Fibroblast of mammary gland (primary cell): ENCODE results near the gene PARVA.
A peak's percentile ranks its signal among the peaks of the same experiment; 100 is the strongest.

ENCODE experiments used
- DNase-seq: peaks from one replicate; pipeline ENCODE4 v3.0.0-alpha.2; 2010; ENCODE audit warnings: low read depth
- H3K4me3 ChIP-seq: 2 replicates; pipeline ENCODE4 v1.5.1; 2011; ENCODE audit warnings: low read depth, mild to moderate bottlenecking, low read length, moderate library complexity; ENCODE audit not compliant: control insufficient read depth
- TF ChIP-seq, protein P1 (sequence below): conservative IDR thresholded peaks from 2 replicates; pipeline ENCODE4 v1.5.1; 2011; ENCODE audit warnings: low read depth, low read length, inconsistent platforms; ENCODE audit not compliant: control insufficient read depth, insufficient read depth

The PARVA gene

DNA sequence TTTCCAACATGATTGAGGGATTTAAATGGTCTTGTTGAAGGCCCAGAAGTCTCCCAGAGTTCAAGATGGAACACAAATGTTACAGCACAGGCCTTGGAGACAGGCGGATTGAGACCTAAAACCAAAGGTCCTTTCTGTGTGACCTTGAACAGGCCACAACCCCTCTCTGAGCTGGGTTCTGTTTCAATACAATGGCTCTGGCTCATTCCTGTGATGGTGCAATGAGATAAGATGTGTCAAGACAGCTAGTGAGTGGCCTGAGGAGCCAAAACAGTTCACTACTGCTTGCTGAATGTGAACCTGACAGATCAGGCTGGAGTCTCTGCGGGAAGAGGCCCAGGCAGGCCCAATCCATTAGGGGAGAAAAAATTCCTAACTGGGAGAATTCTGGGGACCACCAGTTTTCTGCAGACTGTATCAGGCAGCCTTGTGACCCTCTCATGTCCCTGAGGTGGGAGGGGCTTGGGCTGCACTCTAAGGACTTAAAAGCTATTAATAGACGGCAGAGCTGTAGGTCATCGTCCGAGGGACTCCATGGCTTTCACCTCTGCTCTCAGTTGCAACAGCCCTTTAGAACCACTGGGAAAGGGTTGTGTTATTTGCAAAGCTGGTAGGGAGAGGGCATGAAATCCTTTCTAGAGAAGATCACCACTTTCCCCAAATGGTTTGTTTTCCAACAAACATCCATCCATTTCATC is 170.7 kb downstream of the PARVA start:
- TF ChIP-seq, protein P1, sequence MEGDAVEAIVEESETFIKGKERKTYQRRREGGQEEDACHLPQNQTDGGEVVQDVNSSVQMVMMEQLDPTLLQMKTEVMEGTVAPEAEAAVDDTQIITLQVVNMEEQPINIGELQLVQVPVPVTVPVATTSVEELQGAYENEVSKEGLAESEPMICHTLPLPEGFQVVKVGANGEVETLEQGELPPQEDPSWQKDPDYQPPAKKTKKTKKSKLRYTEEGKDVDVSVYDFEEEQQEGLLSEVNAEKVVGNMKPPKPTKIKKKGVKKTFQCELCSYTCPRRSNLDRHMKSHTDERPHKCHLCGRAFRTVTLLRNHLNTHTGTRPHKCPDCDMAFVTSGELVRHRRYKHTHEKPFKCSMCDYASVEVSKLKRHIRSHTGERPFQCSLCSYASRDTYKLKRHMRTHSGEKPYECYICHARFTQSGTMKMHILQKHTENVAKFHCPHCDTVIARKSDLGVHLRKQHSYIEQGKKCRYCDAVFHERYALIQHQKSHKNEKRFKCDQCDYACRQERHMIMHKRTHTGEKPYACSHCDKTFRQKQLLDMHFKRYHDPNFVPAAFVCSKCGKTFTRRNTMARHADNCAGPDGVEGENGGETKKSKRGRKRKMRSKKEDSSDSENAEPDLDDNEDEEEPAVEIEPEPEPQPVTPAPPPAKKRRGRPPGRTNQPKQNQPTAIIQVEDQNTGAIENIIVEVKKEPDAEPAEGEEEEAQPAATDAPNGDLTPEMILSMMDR, result no peak

DNA sequence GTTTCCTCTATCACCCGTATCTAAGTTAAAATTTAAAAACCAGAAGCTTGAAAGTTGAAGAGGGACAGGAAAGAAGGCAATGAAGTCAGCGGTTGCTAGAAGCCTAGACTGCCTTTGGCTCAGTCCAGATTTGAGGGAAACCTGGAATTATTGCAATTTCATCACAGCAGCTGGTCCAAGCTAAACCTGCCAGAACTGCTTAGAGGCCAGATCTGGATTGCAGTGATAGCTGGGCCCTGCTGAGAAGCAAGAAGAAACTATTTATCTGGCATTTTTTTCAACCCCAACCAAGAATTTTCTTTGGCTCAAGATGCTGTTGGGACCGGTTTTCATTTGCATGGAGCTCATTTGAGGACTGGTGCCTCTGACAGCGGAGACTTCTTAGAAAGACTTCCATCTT is 175.3 kb downstream of the PARVA start:
- DNase-seq, result peak; percentile 82
- H3K4me3 ChIP-seq, result no peak overlapping the region
- TF ChIP-seq, protein P1, result no peak

More for the DNA sequence above, 170.7 kb downstream of the PARVA start:
- no peak for DNase-seq
- no peak overlapping the region for H3K4me3 ChIP-seq

DNA sequence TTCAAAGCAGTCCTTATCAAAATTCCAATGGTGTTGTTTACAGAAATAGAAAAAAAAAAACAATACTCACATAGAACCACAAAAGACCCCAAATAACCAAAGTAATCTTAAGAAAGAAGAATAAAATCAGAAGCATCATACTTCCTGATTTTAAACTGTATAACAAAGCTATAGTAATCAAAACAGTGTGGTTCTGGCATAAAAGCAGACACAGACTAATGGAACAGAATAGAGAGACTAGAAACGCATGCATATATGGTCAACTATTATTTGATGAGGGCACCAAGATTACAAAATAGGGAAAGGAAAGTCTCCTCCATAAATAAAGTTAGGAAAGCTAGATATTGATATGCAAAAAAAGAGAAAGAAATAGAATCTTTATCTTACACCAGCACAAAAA is 176.8 kb downstream of the PARVA start:
- no peak for DNase-seq
- H3K4me3 ChIP-seq, result no peak overlapping the region
- TF ChIP-seq, protein P1, result no peak

DNA sequence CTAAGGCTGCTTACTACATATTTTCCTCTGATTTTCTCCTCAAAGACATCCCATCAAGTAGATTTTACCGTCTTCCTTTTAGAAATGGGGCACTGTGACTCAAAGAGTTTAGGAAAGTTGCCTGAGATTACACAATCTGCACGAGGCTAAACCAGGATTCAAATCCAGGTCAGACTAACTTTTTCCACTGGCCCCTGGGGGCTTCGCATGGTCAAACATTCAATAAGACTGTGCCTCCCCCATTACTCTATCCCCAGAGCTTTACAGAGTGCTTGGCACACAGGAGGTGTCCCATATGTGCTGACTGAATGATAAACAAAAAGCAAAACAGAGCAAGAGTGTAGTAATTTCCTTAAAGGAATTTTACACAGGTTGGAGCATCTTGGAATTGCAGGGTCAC is 178.8 kb downstream of the PARVA start:
- peak; percentile 85 for DNase-seq
- H3K4me3 ChIP-seq, result no peak overlapping the region
- TF ChIP-seq, protein P1, result no peak

DNA sequence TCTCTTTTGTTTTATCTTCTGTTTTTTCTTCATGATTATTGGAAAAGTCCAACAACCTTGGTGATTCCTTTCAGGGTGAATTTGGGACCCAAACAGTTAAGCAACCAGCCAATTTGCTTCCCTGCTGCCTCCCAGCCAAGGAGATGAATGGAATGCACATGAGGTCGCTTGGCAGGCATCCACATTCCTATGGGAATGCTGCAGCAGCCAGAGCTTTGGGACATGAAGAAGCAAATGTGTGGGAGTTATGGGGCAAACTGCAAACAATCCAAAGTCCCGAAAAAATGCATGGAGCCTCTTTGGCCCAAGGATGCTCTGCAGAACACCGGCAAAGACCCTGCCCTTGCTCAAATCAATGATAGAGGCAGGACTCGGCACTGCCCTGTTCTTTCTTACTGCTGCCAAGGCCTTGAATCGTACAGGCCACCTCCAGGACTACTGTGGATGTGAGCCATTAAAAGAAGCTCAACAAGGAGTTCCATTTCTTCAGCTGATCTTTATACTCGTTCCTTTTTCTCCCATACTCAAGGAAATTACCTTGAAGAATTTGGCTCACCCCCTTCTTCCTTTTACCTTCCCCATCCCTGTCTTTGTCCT is 179.5 kb downstream of the PARVA start:
- peak; percentile 96 for DNase-seq
- TF ChIP-seq, protein P1, result no peak
- H3K4me3 ChIP-seq, result no peak overlapping the region

DNA sequence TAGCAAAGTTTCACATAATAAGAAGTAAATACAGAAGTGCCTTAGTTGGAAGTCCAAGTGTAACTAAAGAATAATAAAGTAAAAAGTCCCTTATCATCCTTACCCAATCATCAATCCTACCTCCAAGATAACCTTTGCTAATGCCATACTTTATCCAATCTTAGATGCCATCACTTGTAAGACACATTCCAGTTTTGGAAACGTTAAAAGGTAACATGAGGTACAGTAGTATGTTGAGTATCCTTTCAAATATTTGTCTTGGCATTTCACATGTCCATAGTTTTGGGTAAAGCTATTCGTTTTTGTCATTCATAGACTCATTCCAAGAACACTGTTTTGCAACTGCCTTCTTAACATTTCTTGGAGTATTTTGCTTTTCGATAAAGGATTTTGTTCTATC is 181.6 kb downstream of the PARVA start:
- DNase-seq, result no peak
- no peak overlapping the region for H3K4me3 ChIP-seq
- TF ChIP-seq, protein P1, result no peak
